ENCODE data around the gene ACTN4. TPM values are rescaled to one million over a fixed set of nuclear protein-coding genes. Genes with fewer than 3 reads are reported as not detected.
"Not testable (repeated sequence)": the region's sequence is repeated elsewhere in the genome, so short reads cannot be mapped to it uniquely, and the experiment has no call there.

ACTN4 gene
- total RNA-seq, 1 experiment from 2014 or later: 506 TPM

DNA sequence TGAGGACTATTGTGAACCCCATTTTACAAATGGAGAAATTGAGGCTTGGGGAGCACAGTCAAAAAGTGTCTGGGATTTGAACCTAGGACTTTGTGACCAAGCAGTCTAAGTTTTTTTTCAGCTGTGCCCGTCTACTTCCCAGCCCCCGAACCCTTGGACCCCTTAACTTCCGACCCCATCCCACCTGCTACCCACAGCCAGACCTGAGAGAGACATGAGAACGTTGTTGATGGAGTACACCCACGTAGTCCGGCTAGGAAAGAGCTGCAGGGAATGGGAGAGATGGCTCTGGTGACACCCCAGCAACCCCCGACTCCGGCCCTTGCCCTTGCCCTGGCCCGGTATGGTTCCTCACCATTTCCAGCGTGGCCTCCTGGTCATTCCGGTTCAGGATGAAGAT lies 47.7 kb upstream of the ACTN4 start (continued):
- TF ChIP-seq, protein P1, sequence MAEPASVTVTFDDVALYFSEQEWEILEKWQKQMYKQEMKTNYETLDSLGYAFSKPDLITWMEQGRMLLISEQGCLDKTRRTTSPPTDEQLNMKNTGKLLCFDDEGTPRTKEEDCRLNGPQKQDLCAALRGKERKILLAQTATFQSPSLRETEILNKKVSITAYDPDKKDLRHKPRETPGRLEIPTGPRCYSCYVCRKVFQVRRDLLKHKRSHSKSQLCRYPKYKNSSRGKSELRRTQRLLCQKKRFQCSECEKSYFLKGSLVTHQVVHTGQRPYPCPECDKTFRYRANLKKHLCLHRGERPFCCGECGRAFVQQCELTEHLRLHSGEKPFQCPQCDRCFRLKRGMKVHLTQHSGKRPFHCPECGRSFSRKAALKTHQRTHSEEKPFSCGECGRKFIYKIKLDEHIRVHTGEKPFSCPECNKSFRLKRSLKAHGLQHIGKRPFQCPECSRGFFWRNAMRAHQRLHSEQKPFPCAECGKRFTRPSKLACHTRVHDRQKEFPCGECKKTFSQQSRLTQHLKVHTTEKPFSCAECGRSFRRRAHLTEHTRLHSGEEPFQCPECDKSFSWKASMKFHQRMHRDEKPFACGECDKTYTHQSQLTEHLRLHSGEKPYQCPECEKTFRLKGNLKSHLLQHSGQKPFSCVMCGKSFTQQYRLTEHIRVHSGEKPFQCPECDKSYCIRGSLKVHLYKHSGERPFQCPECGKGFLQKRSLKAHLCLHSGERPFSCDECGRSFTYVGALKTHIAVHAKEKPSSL (CRISPR knock-in tag; conservative IDR thresholded peaks at IDR 0.05): no peak
- TF ChIP-seq NR3C1 (CRISPR knock-in tag; conservative IDR thresholded peaks at IDR 0.05; ENCODE audit: low read depth) (no peak), HMGA2 (CRISPR knock-in tag; IDR thresholded peaks at IDR 0.05) (no peak), CREM (CRISPR knock-in tag; IDR thresholded peaks at IDR 0.05) (no peak), TP53 (CRISPR knock-in tag; IDR thresholded peaks at IDR 0.05) (no peak), ZNF317 (CRISPR knock-in tag; IDR thresholded peaks at IDR 0.05; ENCODE audit: borderline replicate concordance, low read depth) (no peak)

DNA sequence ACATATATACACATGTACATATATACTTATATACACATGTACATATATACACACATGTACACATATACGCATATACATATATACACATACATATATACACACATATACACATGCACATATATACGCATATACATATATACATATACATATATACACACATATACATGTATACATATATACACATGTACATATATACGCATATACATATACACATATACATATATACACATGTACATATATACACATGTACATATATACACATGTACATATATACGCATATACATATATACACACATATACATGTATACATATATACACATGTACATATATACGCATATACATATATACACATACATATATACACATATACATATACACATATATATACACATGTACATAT lies 44.6 kb upstream of the ACTN4 start:
- ATAC-seq, H3K27ac Mint-ChIP-seq, CTCF ChIA-PET: not testable (repeated sequence)

DNA sequence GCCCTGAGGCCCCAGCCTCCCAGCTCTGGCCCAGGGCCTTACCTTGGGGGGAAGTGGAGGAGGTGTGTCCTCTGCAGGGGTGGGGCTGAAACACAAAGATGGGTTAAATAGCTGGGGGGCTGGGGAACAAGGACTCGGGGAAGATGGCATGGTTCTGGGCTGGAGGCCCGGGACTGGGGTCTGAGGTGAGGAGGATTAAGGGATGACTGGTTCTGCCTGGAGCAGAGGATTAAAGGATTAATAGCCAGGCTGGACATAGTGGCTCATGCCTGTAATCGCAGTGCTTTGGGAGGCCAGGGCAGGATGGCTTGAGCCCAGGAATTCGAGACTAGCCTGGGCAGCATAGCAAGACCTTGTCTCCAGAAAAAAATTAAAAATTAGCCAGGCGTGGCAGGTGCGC lies 41.3 kb upstream of the ACTN4 start:
- ChIA-PET POLR2A (no interaction called here), CTCF (no interaction called here)
- no peaks in the 10 kb centered on the region for H3K4me1 Mint-ChIP-seq
- peaks cover 3% of the 10 kb centered on the region; the same call in 1 of the 2 replicates for H3K9me3 Mint-ChIP-seq
- DNase-seq (ENCODE audit: low spot score): no peak
- ATAC-seq: no peak
- H3K4me3 Mint-ChIP-seq: no peak overlapping the region
- no peak overlapping the region for H3K27ac Mint-ChIP-seq
- TF ChIP-seq ZNF263 (CRISPR knock-in tag; IDR thresholded peaks at IDR 0.05; ENCODE audit: low read depth) (no peak), SMAD3 (CRISPR knock-in tag; IDR thresholded peaks at IDR 0.05; ENCODE audit: borderline replicate concordance) (no peak), TP53 (CRISPR knock-in tag; IDR thresholded peaks at IDR 0.05) (no peak), ESRRA (CRISPR knock-in tag; IDR thresholded peaks at IDR 0.05; ENCODE audit: borderline replicate concordance) (no peak), FOXK1 (CRISPR knock-in tag; IDR thresholded peaks at IDR 0.05) (no peak)
- TF ChIP-seq, protein P2, sequence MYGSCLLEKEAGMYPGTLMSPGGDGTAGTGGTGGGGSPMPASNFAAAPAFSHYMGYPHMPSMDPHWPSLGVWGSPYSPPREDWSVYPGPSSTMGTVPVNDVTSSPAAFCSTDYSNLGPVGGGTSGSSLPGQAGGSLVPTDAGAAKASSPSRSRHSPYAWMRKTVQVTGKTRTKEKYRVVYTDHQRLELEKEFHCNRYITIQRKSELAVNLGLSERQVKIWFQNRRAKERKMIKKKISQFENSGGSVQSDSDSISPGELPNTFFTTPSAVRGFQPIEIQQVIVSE (CRISPR knock-in tag; IDR thresholded peaks at IDR 0.05; ENCODE audit: borderline replicate concordance): no peak
- TF ChIP-seq, protein P3, sequence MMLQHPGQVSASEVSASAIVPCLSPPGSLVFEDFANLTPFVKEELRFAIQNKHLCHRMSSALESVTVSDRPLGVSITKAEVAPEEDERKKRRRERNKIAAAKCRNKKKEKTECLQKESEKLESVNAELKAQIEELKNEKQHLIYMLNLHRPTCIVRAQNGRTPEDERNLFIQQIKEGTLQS (CRISPR knock-in tag; conservative IDR thresholded peaks at IDR 0.05): no peak
- TF ChIP-seq, protein P4, sequence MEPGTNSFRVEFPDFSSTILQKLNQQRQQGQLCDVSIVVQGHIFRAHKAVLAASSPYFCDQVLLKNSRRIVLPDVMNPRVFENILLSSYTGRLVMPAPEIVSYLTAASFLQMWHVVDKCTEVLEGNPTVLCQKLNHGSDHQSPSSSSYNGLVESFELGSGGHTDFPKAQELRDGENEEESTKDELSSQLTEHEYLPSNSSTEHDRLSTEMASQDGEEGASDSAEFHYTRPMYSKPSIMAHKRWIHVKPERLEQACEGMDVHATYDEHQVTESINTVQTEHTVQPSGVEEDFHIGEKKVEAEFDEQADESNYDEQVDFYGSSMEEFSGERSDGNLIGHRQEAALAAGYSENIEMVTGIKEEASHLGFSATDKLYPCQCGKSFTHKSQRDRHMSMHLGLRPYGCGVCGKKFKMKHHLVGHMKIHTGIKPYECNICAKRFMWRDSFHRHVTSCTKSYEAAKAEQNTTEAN (CRISPR knock-in tag; IDR thresholded peaks at IDR 0.05): no peak
- TF ChIP-seq, protein P5, sequence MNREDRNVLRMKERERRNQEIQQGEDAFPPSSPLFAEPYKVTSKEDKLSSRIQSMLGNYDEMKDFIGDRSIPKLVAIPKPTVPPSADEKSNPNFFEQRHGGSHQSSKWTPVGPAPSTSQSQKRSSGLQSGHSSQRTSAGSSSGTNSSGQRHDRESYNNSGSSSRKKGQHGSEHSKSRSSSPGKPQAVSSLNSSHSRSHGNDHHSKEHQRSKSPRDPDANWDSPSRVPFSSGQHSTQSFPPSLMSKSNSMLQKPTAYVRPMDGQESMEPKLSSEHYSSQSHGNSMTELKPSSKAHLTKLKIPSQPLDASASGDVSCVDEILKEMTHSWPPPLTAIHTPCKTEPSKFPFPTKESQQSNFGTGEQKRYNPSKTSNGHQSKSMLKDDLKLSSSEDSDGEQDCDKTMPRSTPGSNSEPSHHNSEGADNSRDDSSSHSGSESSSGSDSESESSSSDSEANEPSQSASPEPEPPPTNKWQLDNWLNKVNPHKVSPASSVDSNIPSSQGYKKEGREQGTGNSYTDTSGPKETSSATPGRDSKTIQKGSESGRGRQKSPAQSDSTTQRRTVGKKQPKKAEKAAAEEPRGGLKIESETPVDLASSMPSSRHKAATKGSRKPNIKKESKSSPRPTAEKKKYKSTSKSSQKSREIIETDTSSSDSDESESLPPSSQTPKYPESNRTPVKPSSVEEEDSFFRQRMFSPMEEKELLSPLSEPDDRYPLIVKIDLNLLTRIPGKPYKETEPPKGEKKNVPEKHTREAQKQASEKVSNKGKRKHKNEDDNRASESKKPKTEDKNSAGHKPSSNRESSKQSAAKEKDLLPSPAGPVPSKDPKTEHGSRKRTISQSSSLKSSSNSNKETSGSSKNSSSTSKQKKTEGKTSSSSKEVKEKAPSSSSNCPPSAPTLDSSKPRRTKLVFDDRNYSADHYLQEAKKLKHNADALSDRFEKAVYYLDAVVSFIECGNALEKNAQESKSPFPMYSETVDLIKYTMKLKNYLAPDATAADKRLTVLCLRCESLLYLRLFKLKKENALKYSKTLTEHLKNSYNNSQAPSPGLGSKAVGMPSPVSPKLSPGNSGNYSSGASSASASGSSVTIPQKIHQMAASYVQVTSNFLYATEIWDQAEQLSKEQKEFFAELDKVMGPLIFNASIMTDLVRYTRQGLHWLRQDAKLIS (CRISPR knock-in tag; IDR thresholded peaks at IDR 0.05; ENCODE audit: borderline replicate concordance): no peak
- TF ChIP-seq, protein P6, sequence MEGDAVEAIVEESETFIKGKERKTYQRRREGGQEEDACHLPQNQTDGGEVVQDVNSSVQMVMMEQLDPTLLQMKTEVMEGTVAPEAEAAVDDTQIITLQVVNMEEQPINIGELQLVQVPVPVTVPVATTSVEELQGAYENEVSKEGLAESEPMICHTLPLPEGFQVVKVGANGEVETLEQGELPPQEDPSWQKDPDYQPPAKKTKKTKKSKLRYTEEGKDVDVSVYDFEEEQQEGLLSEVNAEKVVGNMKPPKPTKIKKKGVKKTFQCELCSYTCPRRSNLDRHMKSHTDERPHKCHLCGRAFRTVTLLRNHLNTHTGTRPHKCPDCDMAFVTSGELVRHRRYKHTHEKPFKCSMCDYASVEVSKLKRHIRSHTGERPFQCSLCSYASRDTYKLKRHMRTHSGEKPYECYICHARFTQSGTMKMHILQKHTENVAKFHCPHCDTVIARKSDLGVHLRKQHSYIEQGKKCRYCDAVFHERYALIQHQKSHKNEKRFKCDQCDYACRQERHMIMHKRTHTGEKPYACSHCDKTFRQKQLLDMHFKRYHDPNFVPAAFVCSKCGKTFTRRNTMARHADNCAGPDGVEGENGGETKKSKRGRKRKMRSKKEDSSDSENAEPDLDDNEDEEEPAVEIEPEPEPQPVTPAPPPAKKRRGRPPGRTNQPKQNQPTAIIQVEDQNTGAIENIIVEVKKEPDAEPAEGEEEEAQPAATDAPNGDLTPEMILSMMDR (IDR thresholded peaks at IDR 0.05): no peak
- H3K27me3 Mint-ChIP-seq (ENCODE audit: low read depth): peaks cover 3% of the 10 kb centered on the region
- H3K36me3 Mint-ChIP-seq: no peaks in the 10 kb centered on the region

More for the DNA sequence above, 44.6 kb upstream of the ACTN4 start:
- H3K4me3 Mint-ChIP-seq; DNase-seq (ENCODE audit: low spot score); H3K36me3 Mint-ChIP-seq; H3K9me3 Mint-ChIP-seq; H3K27me3 Mint-ChIP-seq (ENCODE audit: low read depth); POLR2A ChIA-PET; H3K4me1 Mint-ChIP-seq: not testable (repeated sequence)
